T-helper 2 cell treated with Interferon-gamma antibody and Interleukin-4, amounts not matched to agents 100 ng/mL and 5 ng/mL, for 36 hours (primary cell): Measurements from ENCODE around the gene HS6ST3. TPM values are rescaled to one million over a fixed set of nuclear protein-coding genes. Genes with fewer than 3 reads are reported as not detected.

Experiments used
- intact Hi-C: fragments of 100-400 bp; cut with micrococcal nuclease; formaldehyde crosslinking; loops from one replicate; pipeline ENCODE4 v1.15.1; 2023
- total RNA-seq: library from RNA; stranded (reverse); gene quantifications from 2 replicates; pipeline ENCODE4 v1.2.3, GENCODE V29; 2022

HS6ST3 gene
- total RNA-seq, 1 donor from 2014 or later: not detected

DNA sequence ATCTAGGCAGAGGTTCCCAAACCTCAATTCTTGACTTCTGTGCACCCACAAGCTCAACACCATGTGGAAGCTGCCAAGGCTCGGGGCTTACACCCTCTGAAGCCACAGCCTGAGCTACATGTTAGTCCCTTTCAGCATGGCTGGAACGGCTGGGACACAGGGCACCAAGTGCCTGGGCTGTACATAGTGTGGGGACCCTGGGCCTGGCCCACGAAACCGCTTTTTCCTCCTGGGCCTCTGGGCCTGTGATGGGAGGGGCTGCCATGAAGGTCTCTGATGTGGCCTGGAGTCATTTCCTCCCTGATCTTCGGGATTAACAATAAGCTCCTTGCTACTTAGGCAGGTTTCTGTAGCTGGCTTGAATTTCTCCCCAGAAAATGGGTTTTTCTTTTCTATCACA is 108.1 kb downstream of the HS6ST3 start:
- intact Hi-C loops: no loop called here

DNA sequence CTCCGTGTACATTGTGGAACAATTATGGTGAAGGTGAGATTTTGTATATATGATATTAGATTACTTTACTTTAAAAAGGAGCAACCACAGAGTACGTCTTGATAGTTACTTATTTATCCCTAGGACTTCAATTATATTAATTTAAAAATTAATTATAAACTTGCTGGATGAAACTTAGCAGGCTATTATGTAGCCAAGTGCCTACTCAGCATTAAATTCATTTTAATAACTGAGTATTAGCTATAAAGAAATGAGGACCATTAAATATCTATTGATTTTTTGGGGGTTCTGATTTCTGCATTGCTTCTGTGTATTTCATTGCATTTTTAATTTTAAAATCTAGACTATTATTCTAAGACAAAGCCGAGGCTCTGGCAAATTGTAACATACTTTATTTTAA is 109.4 kb downstream of the HS6ST3 start:
- intact Hi-C loops: no loop called here

DNA sequence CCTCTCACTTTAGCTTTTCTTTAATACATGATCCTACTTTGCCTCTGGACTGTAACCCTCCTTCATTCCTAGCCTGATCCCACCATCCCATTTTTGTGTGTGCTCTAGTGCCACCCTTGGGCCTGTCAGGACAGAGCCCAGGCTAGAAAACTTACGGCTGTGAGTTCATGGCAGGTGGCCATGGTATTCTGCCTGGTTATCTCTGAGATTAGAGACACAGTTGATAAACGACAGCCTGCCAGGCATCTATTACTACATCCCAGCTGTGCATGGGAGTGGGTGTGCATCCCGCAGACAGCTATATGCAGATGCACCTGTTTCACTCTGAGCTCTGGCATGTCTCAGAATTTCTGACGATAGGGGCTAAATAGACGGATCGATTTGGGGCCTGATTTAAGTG is 110.9 kb downstream of the HS6ST3 start:
- intact Hi-C loops: no loop called here

DNA sequence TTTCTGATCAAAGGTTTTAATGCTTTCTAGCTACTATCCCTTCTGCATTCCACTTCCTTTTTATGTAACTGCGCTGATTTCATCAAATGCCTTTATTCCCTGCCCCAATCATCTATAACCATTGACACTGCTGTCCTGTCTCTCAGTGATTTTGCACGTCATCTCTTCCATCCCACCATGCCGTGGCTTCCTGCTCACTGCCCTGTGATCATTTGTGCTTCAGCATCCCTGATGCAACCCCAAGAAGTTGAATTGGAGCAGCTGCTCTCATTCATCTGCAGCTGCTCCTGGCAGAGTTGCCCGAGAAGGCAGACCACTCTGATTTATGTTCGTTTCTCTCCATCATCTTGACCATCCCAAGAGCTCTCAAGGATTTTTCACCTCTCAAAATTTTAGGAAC is 112.4 kb downstream of the HS6ST3 start:
- intact Hi-C loops: no loop called here

- intact Hi-C loops: no loop called here
These were observed 113.6 kb downstream of the HS6ST3 start for GRCh38 chr13:96203471-96203870.

GRCh38 chr13:96214824-96215445 is 125.0 kb downstream of the HS6ST3 start:
- intact Hi-C loops: no loop called here

- intact Hi-C loops: no loop called here
These were observed 126.6 kb downstream of the HS6ST3 start for GRCh38 chr13:96216543-96216942.

GRCh38 chr13:96218475-96218874 is 128.6 kb downstream of the HS6ST3 start:
- intact Hi-C loops: no loop called here

DNA sequence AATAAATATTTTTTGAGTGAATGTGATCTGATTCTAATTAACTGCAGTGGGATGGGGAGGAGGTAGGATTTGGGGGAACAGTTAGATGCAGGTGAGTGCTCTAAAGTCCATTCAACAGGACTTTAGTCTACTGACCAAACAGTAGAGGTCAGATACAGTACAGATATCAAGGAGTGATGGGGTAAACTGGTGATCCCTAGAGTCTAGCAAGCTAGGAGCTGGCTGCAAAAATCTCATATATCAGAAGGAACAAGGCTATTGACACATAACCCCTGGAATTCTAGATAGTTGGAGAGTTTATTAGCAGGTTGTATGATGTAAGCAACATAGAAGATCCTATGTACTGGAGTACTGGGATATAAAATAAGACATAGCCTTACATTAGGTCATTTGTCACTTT is 131.6 kb downstream of the HS6ST3 start:
- intact Hi-C loops: no loop called here

DNA sequence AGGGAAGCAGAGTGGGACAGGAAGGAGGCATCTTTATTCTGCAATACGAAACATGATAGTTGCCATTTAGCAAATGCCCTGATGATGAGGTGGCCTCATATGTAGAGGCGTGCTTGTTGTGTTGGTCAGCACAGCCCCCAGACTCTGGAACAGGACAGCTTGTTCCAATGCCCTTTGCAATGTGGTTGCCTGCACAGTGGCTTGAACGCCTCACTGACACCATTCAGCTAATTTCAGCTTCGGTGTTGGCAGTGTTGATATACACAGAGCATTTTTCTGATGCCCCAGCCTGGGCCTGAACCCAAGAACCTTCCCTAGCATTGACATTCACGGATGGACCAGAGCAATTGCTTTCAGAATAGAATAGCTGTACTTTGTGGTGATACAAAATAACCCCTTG is 133.3 kb downstream of the HS6ST3 start:
- intact Hi-C loops: no loop called here

DNA sequence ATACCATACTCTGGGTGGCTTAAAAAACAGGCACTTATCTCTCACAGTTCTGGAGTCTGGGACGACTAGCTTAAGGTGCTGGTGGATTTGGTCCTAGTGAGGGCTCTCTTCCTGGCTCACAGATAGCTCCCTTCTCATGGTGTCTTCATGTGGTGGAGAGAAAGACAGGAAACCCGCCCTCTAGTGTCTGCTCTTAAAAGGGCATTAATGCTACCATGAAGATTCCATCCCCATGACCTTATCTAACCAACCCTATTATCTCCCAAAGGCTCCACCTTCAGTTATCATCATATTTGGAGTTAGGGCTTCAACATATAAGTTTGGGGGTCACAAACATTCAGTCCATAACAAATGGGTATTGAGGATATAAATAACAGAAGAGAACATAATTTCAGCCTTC is 139.4 kb downstream of the HS6ST3 start:
- intact Hi-C loops: no loop called here

GRCh38 chr13:96238241-96238640 is 148.3 kb downstream of the HS6ST3 start:
- intact Hi-C loops: no loop called here

GRCh38 chr13:96238861-96239260 is 149.0 kb downstream of the HS6ST3 start:
- intact Hi-C loops: no loop called here

DNA sequence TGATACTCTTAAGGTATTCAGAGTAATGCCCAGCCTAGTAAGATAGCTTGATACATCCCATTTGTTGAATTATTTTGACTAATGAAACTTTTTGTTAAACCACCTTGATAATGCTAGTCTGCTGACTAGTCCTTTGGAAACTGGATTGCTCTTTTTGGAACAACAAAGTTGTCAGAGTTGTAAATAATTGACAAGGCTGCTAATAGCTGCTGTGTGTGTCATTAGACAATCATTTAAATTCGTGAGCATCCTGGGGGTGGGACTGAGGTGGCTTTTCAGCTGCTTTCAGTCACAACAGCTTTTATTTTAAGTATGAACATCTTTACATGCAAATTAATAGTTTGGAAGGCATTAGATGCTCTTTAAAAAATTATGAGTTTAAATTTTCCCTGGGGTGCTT is 153.5 kb downstream of the HS6ST3 start:
- intact Hi-C loops: no loop called here

- intact Hi-C loops: no loop called here
These were observed 158.2 kb downstream of the HS6ST3 start for GRCh38 chr13:96248103-96248502.

DNA sequence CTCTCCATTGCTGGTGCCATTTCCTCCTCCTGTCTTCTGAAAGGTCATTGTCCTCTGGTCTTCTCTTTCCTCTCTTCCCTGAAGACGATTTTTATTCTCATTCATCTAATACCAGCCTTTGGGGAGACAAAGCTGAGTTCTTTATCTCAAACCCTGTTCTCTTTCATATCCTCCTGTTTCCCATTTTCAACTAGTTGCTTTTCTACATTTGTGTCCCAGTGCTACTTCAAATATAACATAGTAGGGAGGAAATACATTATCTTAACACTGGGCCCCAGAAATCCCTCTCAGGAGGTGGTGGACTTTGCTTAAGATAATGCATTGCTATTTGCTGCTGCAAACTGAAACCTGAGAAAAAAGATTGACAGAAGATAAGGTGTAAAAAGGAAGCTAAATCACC is 159.1 kb downstream of the HS6ST3 start:
- intact Hi-C loops: no loop called here

GRCh38 chr13:96252903-96253302 is 163.0 kb downstream of the HS6ST3 start:
- intact Hi-C loops: no loop called here

DNA sequence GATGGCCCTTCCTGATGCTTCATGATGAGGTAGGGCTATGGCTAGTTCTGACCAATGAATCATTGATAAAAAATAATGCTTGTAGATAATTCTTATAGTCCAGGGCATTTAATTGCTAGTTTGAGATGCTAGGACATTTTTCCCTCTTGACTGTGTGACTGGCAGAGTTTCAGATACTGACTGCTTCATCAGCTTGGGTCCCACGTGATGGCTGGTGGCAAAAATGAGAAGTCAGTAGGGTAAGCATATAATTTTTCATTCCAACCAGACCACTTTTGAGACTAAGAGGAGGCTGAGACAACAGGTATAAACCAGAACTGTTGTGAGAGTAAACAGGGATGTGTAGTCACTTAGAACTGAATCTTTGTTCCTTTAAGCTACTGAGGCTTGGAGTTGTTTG is 183.3 kb downstream of the HS6ST3 start:
- intact Hi-C loops: no loop called here

GRCh38 chr13:96274046-96274445 is 184.1 kb downstream of the HS6ST3 start:
- intact Hi-C loops: no loop called here

DNA sequence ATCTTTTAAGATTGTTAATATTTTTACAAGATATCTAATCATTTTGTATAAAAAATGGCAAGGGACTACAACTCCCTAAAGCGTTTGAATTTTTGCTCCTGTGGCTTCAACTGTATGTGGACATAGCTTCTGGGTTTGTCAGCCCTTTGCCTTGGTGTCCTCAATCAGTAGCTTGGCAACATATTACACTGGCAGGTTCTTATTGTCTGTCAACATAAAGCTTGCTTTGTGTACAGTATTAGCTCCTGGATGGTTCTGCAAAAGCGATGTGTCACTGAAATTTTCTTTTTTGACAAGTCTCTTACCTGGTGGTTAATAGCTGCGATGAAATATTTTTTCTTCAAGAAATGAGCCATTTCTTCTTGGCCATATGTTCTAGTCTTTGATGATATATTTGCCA is 190.0 kb downstream of the HS6ST3 start:
- intact Hi-C loops: no loop called here

- intact Hi-C loops: no loop called here
These were observed 195.1 kb downstream of the HS6ST3 start for GRCh38 chr13:96284971-96285370.

GRCh38 chr13:96285729-96286128 is 195.8 kb downstream of the HS6ST3 start:
- intact Hi-C loops: no loop called here

- intact Hi-C loops: no loop called here
These were observed 205.3 kb downstream of the HS6ST3 start for GRCh38 chr13:96294930-96295881.
